Daoy (cell line): Measurements from ENCODE around the gene CCDC167. TPM values are rescaled to one million over a fixed set of nuclear protein-coding genes. Genes with fewer than 3 reads are reported as not detected.

Source experiments
- DNase-seq: peaks from one replicate; pipeline ENCODE4 v3.0.0-alpha.2; 2015; ENCODE audit warnings: low read depth
- total RNA-seq: library from RNA; depleted of rRNA; stranded (reverse); fragments of >200 nt; shearing (Covaris generic); gene quantifications from 2 replicates; pipeline ENCODE4 v1.2.3, GENCODE V29; 2014; rRNA removed

CCDC167 gene
- total RNA-seq: 115 and 126 TPM in 2 replicates

DNA sequence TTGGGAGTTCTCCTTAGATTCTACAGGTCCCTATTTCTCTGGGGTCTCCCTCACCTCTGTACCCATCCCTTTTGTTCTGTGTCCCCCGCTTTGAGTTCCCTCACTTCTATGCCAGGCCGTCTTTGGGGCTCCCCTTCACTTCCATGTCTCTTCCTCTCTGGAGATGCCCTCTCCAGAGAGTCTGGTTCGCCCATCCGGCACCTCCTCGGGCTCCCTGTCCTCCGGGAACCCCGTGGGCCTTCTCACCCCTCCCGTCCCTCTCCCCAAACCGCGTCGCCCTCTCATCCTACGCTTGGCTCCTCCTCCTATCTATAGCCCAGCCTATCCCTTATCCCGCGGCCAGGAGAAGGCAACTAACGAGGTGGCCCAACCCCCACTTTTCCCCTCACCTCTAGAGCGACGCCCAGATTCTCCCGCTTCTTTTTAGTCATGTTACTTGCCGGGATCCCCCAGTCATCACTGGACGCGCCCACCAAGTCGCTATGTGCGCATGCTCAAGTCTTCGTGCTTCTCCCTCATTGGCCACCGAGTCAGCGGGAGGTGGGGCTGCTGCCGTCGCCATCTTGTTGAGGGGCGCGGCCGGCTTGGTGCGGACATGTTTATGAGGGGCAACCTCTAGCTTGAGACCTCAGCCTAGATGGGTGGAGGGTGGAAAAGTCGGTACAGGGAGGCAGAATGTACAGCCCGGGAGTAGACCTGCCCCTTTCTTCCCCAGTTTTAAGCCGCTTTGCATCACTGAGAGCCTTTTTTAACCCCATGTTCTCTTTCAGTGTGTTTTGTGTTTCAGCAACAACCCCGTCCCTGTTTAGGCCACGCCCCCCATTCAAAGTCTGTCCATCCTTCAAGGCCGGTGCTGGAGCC is at the start of gene CCDC167:
Gene CCDC167 (minus strand): TSS at position 461 of the 861 bp plus-strand sequence. CDS start 30 bp downstream, at position 431.
- peak; percentile 100 for DNase-seq

- no peak for DNase-seq
Observed at GRCh38 chr6:37549154-37549553, 49.5 kb upstream of the CCDC167 start.

- no peak for DNase-seq
Observed at GRCh38 chr6:37548067-37548674, 48.5 kb upstream of the CCDC167 start.

DNA sequence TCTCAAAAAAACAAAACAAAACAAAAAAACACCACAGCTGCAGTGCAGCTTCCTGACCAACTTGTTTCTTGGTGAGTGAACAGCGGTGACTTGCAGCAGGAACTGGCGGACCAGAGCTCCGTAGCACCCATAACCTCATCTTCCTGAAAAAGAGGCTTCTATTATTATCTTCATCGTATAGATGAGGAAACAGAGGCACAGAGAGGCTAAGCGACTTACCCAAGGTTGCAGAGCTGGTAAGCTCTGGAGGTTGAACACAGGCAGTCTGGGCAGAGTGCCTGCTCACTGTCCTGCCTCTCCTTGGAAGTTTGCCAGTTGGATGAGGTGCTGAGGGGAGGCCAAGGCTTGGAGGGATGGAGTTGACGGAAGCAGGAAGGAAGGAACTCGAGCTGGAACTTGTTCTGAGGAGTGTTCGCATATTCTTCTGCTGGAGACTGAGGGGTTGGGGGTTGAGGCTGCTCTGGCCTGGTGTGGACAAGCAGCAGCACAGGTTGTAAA is 47.9 kb upstream of the CCDC167 start:
- peak; percentile 88 for DNase-seq

DNA sequence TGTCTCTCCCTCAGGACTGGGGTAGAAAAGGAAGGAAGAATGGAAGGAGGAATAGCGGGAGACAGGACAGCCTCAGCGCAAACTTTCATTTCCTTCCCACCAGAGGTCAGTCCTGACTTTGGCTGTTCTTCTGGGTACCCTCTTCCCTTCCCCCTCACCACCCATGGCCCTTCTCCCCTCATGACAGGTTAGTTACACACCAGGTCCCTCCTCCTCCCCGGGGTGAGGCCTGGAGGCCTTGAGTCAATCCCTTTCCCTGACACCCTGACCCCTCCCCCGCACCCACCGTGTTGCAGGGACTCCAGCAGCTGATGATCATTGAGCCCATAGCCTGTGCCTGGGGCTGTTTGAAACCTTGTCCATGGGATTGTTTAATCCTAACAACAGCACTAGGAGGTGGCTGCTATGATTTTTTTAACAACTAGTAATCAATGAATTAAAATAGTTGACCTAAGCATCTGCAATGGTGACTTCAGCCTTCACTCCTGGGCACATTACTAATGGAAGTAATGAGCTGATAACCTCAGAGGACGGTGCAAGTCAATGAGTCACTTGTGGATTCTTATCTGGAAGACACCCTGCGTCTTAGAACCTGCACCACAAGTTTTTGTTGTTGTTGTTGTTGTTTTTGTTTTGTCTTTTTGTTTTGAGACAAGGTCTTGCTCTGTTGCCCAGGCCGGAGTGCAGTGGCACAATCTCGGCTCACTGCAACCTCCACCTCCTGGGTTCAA is 46.6 kb upstream of the CCDC167 start:
- no peak for DNase-seq

DNA sequence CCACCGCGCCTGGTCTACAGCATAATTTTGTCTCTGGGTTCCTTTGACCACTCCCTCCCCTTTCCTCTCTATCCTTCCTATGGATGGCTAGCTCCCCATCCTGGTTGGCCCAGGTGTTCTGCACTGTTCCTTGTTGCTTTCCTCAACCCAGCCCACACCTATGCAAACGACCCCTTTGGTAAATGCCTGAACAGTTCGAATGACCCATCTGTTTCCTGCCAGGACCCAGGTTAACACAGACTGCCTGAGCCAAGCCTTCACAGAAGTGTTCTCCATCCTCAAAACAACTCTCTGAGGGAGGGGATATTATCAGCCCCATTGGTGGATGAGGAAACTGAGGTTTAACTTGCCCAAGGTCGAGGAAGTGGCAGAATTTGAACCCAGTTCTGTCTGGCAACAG is 44.8 kb upstream of the CCDC167 start:
- DNase-seq: no peak

- no peak for DNase-seq
Observed at GRCh38 chr6:37543361-37543760, 43.7 kb upstream of the CCDC167 start.

DNA sequence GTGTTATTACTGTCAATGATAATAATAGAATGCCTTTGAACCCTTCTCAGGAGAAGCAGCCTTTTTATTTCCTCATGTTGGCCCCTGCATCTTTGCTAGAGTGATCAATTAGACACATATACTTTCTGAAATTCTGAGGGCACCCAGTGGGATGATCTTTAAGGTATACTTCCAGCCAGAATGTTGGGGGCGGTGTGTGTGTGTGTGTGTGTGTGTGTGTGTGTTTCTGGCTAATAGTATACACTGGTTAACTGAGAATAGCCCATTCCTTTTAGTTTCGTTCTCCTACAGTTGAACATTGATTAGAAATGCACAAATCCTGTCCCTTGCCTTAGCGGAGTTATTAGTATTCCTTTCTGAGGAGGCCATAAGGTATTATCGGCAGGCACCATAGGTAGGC is 41.7 kb upstream of the CCDC167 start:
- no peak for DNase-seq

- no peak for DNase-seq
Observed at GRCh38 chr6:37540390-37540789, 40.7 kb upstream of the CCDC167 start.

DNA sequence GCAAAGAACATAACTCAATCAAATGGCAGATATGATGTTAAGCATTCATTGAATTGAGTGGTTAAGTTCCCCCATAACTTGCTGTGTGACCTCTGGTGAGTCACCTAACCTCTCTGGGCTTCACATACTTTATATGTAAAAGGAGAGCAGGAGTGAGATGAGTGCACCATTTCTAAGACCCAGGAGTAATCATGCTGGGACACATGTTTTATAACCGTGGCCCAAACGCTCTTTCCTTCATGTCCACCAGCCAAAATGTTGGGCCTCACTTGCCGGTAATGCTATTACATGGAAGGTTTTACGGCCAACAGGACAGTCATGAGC is 40.3 kb upstream of the CCDC167 start:
- DNase-seq: no peak

GRCh38 chr6:37539171-37540028 is 39.7 kb upstream of the CCDC167 start:
- DNase-seq: no peak

DNA sequence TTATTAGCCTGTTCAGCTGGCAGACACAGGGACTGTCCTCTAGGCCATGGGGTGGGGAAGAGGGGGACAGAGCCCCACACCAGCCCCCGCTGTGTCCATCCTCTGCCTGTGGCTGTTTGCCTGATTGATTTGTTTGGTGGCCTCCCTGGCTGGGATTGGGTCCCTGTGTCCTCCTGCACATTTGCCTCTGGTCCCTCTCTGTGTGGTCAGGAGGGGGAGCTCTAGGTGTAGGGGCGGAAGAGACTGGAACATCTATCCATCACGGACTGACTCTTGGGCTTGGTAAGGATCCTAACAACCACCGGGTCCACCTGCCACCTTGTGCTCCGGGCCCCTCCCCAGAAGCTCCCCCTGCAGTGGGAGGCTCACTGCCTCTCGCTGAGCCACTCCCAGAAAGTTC is 38.4 kb upstream of the CCDC167 start:
- peak; percentile 72 for DNase-seq

DNA sequence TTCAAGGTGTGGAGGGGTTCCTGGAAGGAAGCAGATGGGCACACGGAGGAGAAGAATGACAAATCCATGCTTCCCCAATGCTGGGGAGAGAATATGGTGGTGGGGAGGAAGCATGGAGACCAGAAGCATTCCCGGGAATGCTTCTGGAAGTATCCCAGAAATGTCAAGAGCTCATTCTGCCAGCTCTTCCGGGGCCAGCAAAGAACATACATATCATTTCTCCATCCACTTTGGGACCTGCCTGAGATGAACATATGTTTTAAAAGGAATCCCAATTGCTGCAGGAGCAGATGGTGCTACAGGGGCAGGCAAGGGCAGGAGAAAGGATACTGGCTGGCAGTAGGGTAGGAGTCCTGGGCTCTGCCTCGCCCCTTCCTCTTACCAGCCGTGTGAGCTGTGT is 37.9 kb upstream of the CCDC167 start:
- no peak for DNase-seq

- DNase-seq: no peak
Observed at GRCh38 chr6:37536491-37537190, 36.9 kb upstream of the CCDC167 start.

DNA sequence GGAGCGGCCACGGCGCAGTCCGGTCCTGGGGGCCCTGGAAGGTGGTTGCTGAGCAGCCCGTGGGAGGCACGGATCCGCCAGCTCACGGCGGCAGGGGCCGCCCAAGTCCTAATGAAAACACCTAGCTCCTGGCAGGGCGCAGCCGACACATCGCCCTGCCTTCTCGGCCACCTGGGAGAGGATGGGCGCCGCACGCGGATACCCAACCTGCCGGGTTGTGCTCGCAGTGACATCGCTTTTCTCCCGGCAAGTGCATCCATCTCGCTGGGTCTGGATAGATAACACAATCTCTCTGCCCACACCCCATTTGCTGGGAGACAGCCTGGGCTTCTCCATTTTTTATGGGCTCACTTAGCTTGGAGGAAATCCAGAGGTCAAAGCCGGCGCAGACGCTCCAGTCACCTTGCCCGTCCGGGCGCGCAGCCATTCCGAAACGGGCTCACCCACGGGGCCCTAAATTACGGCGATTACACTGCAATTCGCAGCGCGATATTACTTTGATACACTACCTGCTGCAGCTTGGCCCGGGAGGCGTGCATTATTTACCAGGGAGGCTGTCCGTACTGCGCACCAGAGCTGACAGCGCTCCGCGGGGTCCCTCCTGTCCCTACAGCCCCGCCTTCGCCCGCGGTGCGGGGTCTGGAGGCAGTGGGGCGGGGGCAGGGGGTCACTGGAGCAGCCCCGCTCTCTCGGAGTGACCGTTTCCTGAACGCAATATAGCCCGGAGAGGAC is 36.2 kb upstream of the CCDC167 start:
- DNase-seq: no peak

DNA sequence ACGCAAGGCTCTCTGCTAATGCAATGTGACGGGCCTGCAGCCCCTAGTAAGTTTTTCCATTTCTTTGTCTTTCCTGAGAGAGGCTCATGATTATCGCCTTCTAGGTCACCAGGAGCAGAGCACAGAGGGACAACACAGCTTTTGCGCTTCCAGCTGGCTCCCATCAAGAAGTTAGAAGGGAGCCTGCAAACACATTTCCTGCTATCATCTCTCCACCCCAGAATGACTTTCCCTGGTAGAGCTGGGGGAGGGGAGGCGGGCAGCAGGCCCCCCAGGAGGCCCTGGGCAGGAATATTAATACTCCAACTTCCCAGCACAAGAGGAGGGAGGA is 35.7 kb upstream of the CCDC167 start:
- peak; percentile 63 for DNase-seq

- no peak for DNase-seq
Observed at GRCh38 chr6:37534893-37535292, 35.2 kb upstream of the CCDC167 start.

GRCh38 chr6:37532122-37532521 is 32.4 kb upstream of the CCDC167 start:
- no peak for DNase-seq

GRCh38 chr6:37531437-37532036 is 31.8 kb upstream of the CCDC167 start:
- DNase-seq: no peak

- peak; percentile 91 for DNase-seq
Observed at GRCh38 chr6:37531026-37531425, 31.3 kb upstream of the CCDC167 start.
